Right lobe of liver (tissue), 4 donors: ENCODE data around the gene GRB10.

ENCODE experiments used
- CTCF ChIP-seq, 4 donors: fragments of 200-600 bp in 3 of 4; fragments of 450-650 bp in 1 of 4; IDR thresholded peaks; one replicate each; pipeline versions ENCODE4 v1.5.1 to v1.8.0; 2016 to 2022; ENCODE audit warnings: antibody characterized with exemption in 4 of 4, mild to moderate bottlenecking in 2 of 4
- POLR2A ChIP-seq: fragments of 450-650 bp; IDR thresholded peaks from one replicate; pipeline ENCODE4 v1.6.1; 2017; ENCODE audit warnings: antibody characterized with exemption, mild to moderate bottlenecking
- donor health status: DM: no; HTN: no; CAD: no.
- donor health status: DM: no; HTN: no; CAD: no.
- donor health status: DM: no; HTN: yes; CAD: no.

GRCh38 chr7:50793120-50793946 lies 10.6 kb upstream of the GRB10 start:
- TF ChIP-seq POLR2A (peak; percentile 57), CTCF (IDR thresholded peaks at IDR 0.05) (no peak)
